ENCODE measurements around the gene AGAP1.

Gene AGAP1

DNA sequence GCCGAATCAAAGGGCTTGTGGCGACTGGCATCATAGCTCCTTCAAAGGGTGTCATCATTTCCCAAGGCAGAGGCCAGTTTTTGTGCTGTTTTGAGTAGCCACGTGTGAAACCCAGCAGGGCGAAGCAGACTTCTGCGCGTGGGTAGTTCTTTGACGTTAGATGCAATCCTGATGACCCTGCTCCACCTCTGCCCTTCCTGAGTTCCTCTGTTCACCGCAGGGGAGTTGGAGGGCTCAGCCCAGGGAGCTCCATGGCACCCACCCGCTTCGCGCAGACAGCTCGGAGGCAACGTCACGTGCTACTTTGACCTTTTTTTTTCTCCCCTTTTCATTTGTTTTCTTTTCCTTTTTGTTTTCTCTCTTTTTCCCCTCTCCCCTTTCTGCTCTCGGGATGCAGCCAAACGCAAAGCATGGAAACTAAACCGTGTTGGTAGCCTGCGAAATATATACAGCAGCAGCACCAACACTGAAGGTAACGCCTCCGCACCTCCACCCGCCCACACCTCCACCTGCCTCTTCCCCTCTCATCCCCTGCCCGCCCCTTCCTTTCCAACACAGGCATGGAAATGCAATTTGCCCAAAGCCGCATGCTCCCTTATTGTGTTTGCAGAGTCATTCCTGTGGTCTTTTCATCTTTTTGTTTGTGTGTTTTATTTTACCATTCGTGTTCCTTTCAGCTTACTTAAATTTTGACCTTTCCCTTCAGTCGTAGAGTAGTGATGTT is 520.7 kb downstream of the AGAP1 start:
- FAIRE-seq (no peak), DNase-seq (ENCODE audit: insufficient read length, low spot score) (no peak)
- no peak for TF ChIP-seq PAX5 (IDR thresholded peaks at IDR 0.05; ENCODE audit: insufficient read depth, low read length, severe bottlenecking)

GRCh38 chr2:236015171-236015570 is 521.3 kb downstream of the AGAP1 start:
- DNase-seq (ENCODE audit: insufficient read length, low spot score) = no peak
- no peak for FAIRE-seq
- TF ChIP-seq SPI1 (IDR thresholded peaks at IDR 0.05; ENCODE audit: low read depth, low read length) (no peak), POLR2A (IDR thresholded peaks at IDR 0.05; ENCODE audit: low read depth, low read length) (no peak), POU2F2 (IDR thresholded peaks at IDR 0.05; ENCODE audit: low read depth, low read length) (no peak)

GRCh38 chr2:236016496-236016895 is 522.7 kb downstream of the AGAP1 start:
- TF ChIP-seq POLR2A (IDR thresholded peaks at IDR 0.05; ENCODE audit: low read depth, low read length) (no peak), POU2F2 (IDR thresholded peaks at IDR 0.05; ENCODE audit: low read depth, low read length) (no peak), SPI1 (IDR thresholded peaks at IDR 0.05; ENCODE audit: low read depth, low read length) (no peak), TAF1 (IDR thresholded peaks at IDR 0.05; ENCODE audit: low read depth, low read length) (no peak), POLR2AphosphoS5 (IDR thresholded peaks at IDR 0.05; ENCODE audit: low read depth, low read length) (no peak), PAX5 (IDR thresholded peaks at IDR 0.05; ENCODE audit: insufficient read depth, low read length, severe bottlenecking) (no peak)
- no peak for DNase-seq (ENCODE audit: insufficient read length, low spot score)
- FAIRE-seq = no peak

GRCh38 chr2:236017446-236017845 is 523.6 kb downstream of the AGAP1 start:
- FAIRE-seq (no peak), DNase-seq (ENCODE audit: insufficient read length, low spot score) (no peak)
- TF ChIP-seq SPI1 (IDR thresholded peaks at IDR 0.05; ENCODE audit: low read depth, low read length) (no peak), POLR2A (IDR thresholded peaks at IDR 0.05; ENCODE audit: low read depth, low read length) (no peak), TAF1 (IDR thresholded peaks at IDR 0.05; ENCODE audit: low read depth, low read length) (no peak), POLR2AphosphoS5 (IDR thresholded peaks at IDR 0.05; ENCODE audit: low read depth, low read length) (no peak), PAX5 (IDR thresholded peaks at IDR 0.05; ENCODE audit: insufficient read depth, low read length, severe bottlenecking) (no peak), POU2F2 (IDR thresholded peaks at IDR 0.05; ENCODE audit: low read depth, low read length) (no peak)

- TF ChIP-seq POU2F2 (IDR thresholded peaks at IDR 0.05; ENCODE audit: low read depth, low read length) (no peak), TAF1 (IDR thresholded peaks at IDR 0.05; ENCODE audit: low read depth, low read length) (no peak), POLR2AphosphoS5 (IDR thresholded peaks at IDR 0.05; ENCODE audit: low read depth, low read length) (no peak), SPI1 (IDR thresholded peaks at IDR 0.05; ENCODE audit: low read depth, low read length) (no peak), POLR2A (IDR thresholded peaks at IDR 0.05; ENCODE audit: low read depth, low read length) (no peak), PAX5 (IDR thresholded peaks at IDR 0.05; ENCODE audit: insufficient read depth, low read length, severe bottlenecking) (no peak)
- no peak for FAIRE-seq
- no peak for DNase-seq (ENCODE audit: insufficient read length, low spot score)
Measured at GRCh38 chr2:236019434-236019833, 525.6 kb downstream of the AGAP1 start.

DNA sequence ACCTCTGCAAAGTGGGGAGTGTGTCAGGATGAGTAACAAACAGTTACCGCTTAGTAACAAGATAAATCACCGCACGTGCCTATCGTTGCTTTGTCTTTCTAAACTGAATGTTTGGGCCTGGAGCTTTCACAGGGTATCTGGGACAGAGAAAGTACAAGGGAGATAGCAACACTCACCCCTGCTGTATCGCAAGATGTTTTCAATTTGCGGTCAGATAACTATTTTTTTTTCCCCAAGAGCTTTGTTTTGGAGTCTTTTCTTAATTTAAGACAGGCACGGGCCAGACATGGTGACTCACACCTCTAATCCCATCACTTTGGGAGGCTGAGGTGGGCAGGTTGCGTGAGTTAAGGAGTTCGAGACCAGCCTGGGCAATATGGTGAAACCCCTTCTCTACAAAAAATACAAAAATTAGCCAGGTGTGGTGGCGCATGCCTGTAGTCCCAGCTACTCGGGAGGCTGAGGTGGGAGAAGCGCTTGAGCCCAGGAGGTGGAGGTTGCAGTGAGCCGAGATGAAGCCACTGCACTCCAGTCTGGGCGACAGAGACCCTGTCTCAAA is 527.7 kb downstream of the AGAP1 start:
- no peak for FAIRE-seq
- no peak for TF ChIP-seq POLR2A (IDR thresholded peaks at IDR 0.05; ENCODE audit: low read depth, low read length)
- no peak for TF ChIP-seq PAX5 (IDR thresholded peaks at IDR 0.05; ENCODE audit: insufficient read depth, low read length, severe bottlenecking)
- TF ChIP-seq POLR2AphosphoS5 (IDR thresholded peaks at IDR 0.05; ENCODE audit: low read depth, low read length) = no peak
- TF ChIP-seq SPI1 (IDR thresholded peaks at IDR 0.05; ENCODE audit: low read depth, low read length) = no peak
- TF ChIP-seq TAF1 (IDR thresholded peaks at IDR 0.05; ENCODE audit: low read depth, low read length) = no peak
- no peak for TF ChIP-seq POU2F2 (IDR thresholded peaks at IDR 0.05; ENCODE audit: low read depth, low read length)

DNA sequence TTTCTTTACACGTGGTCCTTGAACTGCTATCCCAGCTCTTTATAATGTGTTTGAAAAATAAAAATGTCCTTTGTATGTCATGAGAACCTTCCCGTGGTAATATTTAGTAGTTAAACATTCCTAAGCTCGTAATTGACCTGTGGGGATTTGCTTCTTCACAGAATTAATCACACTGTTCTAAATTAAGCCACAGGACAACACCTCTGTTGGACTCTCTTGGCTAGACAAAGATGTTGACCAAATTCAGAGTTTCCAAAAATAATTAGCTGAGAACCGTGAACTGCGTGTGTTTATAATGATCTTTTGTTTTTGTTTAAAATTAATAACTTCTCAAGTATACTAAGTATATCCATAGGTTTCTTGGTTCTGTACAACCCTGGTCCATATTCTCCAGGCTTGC is 528.3 kb downstream of the AGAP1 start:
- no peak for TF ChIP-seq POU2F2 (IDR thresholded peaks at IDR 0.05; ENCODE audit: low read depth, low read length)
- no peak for TF ChIP-seq SPI1 (IDR thresholded peaks at IDR 0.05; ENCODE audit: low read depth, low read length)
- no peak for TF ChIP-seq POLR2A (IDR thresholded peaks at IDR 0.05; ENCODE audit: low read depth, low read length)
- TF ChIP-seq POLR2AphosphoS5 (IDR thresholded peaks at IDR 0.05; ENCODE audit: low read depth, low read length) = no peak
- no peak for TF ChIP-seq PAX5 (IDR thresholded peaks at IDR 0.05; ENCODE audit: insufficient read depth, low read length, severe bottlenecking)
- no peak for TF ChIP-seq TAF1 (IDR thresholded peaks at IDR 0.05; ENCODE audit: low read depth, low read length)
- FAIRE-seq = no peak
- no peak for DNase-seq (ENCODE audit: insufficient read length, low spot score)

More for the DNA sequence above, 527.7 kb downstream of the AGAP1 start:
- DNase-seq (ENCODE audit: insufficient read length, low spot score) = no peak

GRCh38 chr2:236025892-236026291 is 532.0 kb downstream of the AGAP1 start:
- FAIRE-seq (no peak), DNase-seq (ENCODE audit: insufficient read length, low spot score) (no peak)
- no peak for TF ChIP-seq PAX5 (IDR thresholded peaks at IDR 0.05; ENCODE audit: insufficient read depth, low read length, severe bottlenecking)
- no peak for TF ChIP-seq POLR2A (IDR thresholded peaks at IDR 0.05; ENCODE audit: low read depth, low read length)

- FAIRE-seq (no peak), DNase-seq (ENCODE audit: insufficient read length, low spot score) (no peak)
- TF ChIP-seq TAF1 (IDR thresholded peaks at IDR 0.05; ENCODE audit: low read depth, low read length) (no peak), POLR2A (IDR thresholded peaks at IDR 0.05; ENCODE audit: low read depth, low read length) (no peak), POU2F2 (IDR thresholded peaks at IDR 0.05; ENCODE audit: low read depth, low read length) (no peak), PAX5 (IDR thresholded peaks at IDR 0.05; ENCODE audit: insufficient read depth, low read length, severe bottlenecking) (no peak), POLR2AphosphoS5 (IDR thresholded peaks at IDR 0.05; ENCODE audit: low read depth, low read length) (no peak)
Measured at GRCh38 chr2:236026841-236027240, 533.0 kb downstream of the AGAP1 start.

DNA sequence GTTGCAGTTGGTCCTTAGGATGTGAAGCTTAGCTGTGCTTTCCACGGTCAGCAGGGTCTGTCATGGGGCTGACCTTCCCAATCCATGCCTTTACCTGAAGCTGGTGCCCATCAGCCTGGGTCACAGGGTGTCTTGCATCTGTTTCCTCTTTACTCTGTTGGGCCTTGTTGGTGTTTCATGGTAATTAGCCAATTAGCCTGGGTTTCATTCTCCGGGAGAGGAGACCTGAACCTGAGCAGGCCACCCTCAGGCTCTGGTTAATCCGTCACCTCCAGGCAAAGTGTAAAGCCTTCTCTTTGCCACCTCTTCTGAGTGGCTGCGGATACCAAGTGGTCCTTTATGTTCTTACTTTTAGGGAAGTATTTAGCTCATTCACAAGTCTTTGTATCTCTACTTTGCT is 534.2 kb downstream of the AGAP1 start:
- FAIRE-seq (no peak), DNase-seq (ENCODE audit: insufficient read length, low spot score) (no peak)
- TF ChIP-seq TAF1 (IDR thresholded peaks at IDR 0.05; ENCODE audit: low read depth, low read length) (no peak), POU2F2 (IDR thresholded peaks at IDR 0.05; ENCODE audit: low read depth, low read length) (no peak), POLR2A (IDR thresholded peaks at IDR 0.05; ENCODE audit: low read depth, low read length) (no peak), PAX5 (IDR thresholded peaks at IDR 0.05; ENCODE audit: insufficient read depth, low read length, severe bottlenecking) (no peak), POLR2AphosphoS5 (IDR thresholded peaks at IDR 0.05; ENCODE audit: low read depth, low read length) (no peak), SPI1 (IDR thresholded peaks at IDR 0.05; ENCODE audit: low read depth, low read length) (no peak)
